SK-MEL-5 (cell line): ENCODE measurements around the gene ST6GALNAC2. TPM values are rescaled to one million over a fixed set of nuclear protein-coding genes. Genes with fewer than 3 reads are reported as not detected.
"Not testable (repeated sequence)": the region's sequence is repeated elsewhere in the genome, so short reads cannot be mapped to it uniquely, and the experiment has no call there.

Experiments used
- DNase-seq: peaks from one replicate; pipeline ENCODE4 v3.0.0-alpha.2; 2016; ENCODE audit warnings: low read depth, low spot score
- in situ Hi-C: cut with HindIII; loops from 2 replicates; pipeline ENCODE4 v1.10.0; 2016; ENCODE audit warnings: low sequenced_read_pairs, high pct_unique_total_duplicates, low pct_unique_long_range_greater_than_20kb
- total RNA-seq: library from RNA; depleted of rRNA; stranded (reverse); fragments of >200 nt; shearing (Covaris generic); gene quantifications from 2 replicates; pipeline ENCODE4 v1.2.3, GENCODE V29; 2014

ST6GALNAC2 gene
- total RNA-seq, 1 experiment from 2014 or later = 96.3 TPM

DNA sequence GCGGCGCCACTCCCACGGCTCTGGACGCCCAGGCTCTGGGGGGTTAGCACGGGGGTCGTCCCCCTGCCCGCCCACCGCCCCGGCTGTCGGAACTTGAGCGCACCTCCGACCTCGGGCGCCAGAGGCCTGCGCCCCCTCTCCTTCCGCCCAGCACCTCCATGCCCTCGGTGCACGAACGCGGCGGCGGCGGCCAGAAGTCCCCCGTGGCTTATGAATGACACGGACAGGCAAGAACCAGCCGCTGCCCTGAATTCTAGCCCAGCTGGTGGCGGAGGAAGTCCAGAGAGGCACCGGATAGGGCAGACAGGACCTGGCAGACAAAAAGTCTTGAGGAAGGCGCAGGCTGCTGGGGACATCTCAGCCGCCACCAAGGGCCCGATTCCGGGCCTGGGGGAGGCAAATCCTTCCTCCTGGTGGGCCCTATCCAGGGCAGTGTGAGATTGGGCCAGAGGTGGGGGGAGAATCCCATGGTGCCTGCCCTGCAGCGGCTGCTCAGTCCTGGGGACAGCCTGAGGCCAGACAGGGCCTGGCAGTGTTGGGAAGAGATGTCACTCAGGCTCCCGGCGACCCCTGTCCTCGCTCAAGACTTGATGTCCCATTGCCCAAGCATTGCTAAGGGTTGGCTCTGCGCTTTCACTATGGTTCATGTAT, 47.3 kb downstream of the ST6GALNAC2 start:
- DNase-seq = no peak
- in situ Hi-C loops = no loop called here

- DNase-seq = peak; percentile 74
- in situ Hi-C loops = no loop called here
These were observed 47.9 kb downstream of the ST6GALNAC2 start, which contains the start of gene CYGB for GRCh38 chr17:76537578-76538280. TSS of gene CYGB (minus strand) at chr17:76537709. CDS start at chr17:76537542, 167 bp downstream.

DNA sequence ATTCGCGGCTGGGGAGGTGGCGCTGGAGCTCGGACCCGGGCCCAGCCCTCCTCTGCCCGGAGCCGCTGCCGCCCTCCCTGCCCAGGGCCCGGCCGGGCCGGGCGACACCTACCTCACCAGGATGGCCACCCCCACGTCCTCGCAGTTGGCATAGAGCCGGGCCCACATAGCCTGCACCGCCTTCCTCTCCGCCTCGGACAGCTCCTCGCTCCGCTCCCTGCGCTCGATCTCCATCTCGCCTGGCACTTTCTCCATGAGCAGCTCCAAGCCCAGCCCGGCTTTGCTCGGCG, 48.4 kb downstream of the ST6GALNAC2 start:
- DNase-seq = no peak

GRCh38 chr17:76536511-76537287, 49.0 kb downstream of the ST6GALNAC2 start:
- in situ Hi-C loops = no loop called here

More for the DNA sequence above, 48.4 kb downstream of the ST6GALNAC2 start:
- in situ Hi-C loops = no loop called here

GRCh38 chr17:76535788-76536510, 49.7 kb downstream of the ST6GALNAC2 start:
- in situ Hi-C loops = no loop called here
- DNase-seq = no peak

More at GRCh38 chr17:76536511-76537287, 49.0 kb downstream of the ST6GALNAC2 start:
- no peak for DNase-seq

GRCh38 chr17:76534831-76535732, 50.6 kb downstream of the ST6GALNAC2 start:
- in situ Hi-C loops = no loop called here
- no peak for DNase-seq

DNA sequence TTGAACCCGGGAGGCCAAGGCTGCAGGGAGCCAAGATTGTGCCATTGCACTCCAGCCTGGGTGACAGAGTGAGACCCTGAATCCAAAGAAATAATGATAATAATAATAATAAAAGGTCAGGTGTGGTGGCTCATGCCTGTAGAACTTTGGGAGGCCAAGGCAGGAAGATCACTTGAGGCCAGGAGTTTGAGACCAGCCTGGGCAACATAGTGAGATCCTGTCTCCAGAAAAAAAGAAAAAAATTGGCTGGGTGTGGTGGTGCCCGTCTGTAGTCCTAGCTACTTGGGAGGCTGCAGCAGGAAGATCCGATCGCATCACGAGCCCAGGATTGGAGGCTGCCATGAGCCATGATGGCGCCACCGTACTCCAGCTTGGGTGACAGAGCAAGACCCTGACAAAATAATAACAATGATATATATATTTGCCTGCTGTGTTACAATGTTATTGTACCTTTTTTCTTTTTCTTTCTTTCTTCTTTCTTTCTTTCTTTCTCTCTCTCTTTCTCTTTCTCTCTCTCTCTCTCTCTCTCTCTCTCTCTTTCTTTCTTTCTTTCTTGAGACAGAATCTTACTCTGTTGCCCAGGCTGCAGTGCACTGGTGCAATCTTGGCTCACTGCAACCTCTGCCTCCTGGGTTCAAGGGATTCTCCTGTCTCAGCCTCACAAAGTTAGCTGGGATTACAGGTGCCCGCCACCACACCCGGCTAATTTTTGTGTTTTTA, 51.9 kb downstream of the ST6GALNAC2 start:
- in situ Hi-C loops, DNase-seq: not testable (repeated sequence)

DNA sequence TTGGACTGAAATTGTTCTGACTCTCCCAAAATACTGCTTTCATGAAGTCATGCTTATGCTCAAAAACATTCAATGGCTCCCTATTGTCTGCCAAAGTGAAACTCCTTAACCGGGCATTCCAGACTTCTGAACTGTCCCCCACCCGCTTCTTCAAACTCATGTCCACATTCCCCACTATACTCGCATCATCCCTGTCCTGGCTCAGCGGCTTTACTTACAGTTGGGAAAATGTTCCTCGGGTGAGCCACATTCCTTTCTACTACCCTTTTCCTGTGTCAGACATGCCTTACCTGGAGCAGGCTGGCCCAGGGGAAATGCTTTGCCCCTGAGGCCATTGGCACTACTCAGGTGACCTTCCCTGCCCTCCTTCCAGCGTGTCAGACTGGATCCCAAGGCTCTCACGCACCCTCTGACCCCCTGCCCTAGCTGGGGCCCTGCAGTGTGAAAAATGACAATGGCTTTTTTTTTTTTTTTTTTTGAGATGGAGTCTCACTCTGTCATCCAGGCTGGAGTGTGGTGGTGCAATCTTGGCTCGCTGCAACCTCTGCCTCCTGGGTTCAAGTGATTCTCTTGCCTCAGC, 53.5 kb downstream of the ST6GALNAC2 start:
- DNase-seq = no peak
- in situ Hi-C loops = no loop called here

DNA sequence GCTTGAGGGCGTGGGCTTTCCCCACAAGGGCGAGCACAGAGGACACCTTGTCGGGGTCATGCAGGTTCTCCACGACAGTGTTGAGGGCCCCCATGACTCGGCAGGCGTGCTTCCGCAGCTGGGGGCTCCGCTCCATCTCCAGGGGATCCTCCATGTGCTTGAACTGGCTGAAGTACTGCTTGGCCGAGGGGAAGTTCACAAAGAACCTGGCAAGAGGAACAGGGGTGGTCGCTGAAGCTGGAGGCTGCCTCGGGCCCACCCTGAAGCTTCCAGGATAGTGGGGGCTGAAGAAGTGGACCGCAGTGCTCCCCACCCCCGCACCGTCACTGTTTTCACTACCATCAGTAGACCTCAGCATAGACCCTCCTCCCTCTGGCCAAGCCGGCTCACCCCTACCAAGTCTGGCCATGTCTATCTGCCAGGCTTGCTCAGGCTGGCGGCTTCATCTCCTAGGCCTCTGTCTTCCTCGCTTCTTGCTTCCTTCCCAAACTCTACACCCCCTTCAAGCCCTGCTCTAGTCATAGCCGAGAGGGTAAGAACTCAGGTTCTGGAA, 54.1 kb downstream of the ST6GALNAC2 start:
- DNase-seq = no peak
- in situ Hi-C loops = no loop called here

DNA sequence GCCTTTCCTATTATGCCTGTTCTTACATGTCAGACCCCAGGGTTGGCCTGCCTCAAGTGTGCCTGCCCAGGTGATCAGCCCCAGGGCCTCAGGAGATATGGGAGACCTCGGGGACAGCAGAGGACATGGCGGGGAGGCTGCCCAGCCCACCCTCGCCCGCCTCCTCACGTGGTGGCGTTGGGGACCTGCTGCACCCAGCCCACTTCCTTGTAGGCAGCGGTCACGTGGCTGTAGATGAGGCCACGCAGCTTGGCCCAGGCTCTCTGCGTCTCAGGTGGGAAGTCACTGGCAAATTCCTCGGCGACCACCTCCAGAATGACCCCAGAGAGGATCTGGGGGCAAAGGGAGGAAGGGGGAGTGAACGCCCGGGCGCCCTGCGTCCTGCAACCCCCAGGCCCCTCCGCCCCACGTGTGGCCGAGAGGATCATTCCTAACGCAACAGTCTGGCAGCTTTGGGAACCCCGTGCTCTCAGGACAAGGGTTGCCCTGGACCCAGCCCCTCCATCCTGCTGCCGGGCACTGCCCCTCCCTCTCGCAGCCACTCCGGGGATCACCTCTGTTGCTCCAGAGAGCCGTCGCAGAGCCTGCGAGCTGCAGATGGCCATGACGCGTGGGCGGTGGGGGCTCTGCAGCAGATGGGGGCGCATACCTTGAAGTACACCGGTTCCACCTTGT, 54.7 kb downstream of the ST6GALNAC2 start:
- in situ Hi-C loops = no loop called here
- no peak for DNase-seq

DNA sequence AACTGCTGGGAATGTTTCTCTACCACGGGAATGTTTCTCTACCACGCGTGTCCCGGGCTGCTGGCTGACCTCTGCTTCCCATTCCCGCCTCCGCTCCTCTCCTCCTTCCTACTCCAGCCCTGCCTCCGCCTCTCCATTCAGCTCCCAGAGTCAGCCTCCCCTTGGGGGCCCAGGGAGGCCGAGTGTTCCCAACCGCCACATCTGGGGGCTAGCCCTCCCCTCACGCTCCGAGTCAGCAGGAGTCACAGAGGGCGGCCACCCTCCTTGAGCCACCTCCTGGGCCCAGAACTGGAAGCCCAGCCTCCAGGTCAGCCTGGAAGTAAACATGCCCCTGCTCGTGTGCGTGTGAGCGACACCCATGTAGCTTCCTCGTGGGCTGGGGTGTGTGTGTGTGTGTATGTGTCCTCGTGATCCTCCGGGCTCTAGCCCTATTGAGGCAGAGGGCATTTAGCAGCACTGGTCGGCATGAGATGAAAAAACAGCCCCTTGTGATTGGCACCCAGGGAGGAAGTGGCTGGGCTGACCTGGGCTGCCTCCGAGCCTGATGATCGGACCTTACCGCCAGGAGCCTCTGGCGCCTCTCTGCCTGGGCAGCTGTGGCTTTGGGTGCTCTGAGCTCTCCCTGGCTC, 55.5 kb downstream of the ST6GALNAC2 start:
- peak; percentile 93 for DNase-seq
- in situ Hi-C loops = no loop called here

DNA sequence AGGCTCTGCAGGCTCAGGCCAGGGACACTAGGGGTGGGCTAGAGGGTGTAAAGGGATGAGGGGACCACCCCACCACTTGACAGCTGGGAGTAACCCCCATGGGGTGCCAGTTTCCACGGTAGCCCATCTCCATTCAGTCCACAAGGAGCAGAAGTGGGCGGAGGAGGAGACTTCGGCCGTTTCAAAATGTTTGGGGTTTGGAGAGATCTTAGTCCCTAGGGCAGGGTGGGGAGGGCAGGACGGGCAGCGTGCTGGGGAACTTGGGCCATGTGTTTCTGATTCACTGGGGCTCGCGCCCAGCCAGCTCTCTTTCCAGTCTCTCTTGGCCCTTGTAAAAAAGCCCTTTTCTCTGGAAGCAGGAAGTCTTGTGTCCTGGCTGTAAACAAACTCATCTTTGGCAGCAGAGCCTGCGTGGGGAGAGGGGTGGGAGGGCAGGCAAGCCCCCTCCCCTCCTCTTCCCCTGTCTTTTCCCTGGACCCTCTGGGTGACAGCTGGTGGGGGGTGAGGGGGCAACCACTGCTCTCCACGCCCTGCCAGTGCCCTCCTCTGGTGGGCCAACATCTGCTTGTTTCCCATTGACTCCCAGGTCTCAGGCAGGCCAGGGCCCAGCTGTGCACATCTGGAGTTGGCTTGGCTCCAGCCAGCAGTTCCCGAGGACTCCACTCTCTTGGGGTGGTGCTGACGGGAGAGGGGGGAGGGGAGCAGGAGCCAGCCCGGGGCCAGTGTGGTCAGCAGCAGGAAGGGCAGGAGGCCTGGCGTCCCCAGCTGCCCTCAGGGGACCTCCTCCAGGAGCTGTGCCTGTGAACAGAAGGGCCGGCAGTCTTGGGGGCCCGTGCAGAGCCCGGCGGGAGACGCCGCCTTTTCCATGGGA, 56.2 kb downstream of the ST6GALNAC2 start:
- peak; percentile 92 for DNase-seq
- in situ Hi-C loops = no loop called here

DNA sequence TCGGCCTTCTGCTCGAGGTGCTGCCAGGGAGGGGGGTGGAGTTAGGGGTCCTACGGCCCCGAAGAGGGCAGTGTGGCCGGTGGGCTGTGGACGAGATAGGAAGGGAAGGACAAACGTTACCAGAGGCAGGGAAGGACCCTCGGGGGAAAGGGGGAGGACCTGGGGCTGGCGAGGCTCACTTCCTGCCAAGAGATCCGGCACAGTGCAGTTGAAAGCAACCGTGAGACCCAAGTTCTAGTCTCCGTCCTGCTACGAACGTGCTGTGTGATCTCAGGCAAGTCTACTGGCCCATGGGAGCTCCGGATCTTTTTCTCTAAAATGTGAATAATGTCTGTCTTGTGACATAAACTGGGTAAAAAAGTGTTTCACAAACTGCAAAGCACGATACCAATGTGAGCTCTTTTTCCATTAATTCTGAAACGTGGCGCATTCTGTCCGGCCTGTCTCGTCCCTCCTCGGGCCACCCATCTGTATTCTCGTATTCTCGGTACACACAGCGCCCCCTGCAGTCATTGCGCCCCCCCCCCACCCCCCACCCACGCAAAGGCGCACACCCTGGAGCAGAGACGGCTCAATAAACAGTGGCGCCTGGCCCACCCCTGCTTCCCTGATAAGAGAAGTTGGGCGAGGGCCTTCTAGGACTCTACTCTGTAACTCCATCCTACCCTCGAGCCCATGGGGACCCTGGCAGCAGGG, 57.0 kb downstream of the ST6GALNAC2 start:
- in situ Hi-C loops = no loop called here
- peak; percentile 50 for DNase-seq

DNA sequence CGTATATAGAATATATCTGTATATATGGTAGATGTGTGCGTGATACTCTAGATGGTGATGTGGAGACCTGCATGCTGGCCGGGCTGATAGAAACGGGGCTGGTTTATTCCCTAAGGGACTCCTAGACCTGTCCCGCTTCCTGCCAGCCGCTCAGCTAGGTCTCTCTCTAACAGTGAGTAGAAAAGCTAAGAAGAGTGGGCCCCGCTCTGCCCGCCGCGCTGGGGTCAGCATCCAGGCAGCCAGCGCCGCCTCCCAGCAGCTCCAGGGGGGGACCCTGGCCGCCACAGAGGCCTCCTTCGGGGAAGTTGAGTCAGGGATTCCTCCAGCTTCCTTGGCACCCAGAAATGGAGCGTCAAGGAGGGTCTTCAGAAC, 57.5 kb downstream of the ST6GALNAC2 start:
- DNase-seq = no peak
- in situ Hi-C loops = no loop called here
